K562 (cell line): ENCODE results near the gene CD300A. TPM values are rescaled to one million over a fixed set of nuclear protein-coding genes. Genes with fewer than 3 reads are reported as not detected.

ENCODE experiments used
- BACH1 ChIP-seq: fragments of 200-800 bp; sonication (Bioruptor generic); IDR thresholded peaks from 2 replicates; pipeline ENCODE4 v1.6.1; 2016; ENCODE audit warnings: missing genetic modification characterization, missing compliant biosample characterization
- BHLHE40 ChIP-seq: IDR thresholded peaks from 2 replicates; pipeline ENCODE4 v1.6.1; 2011; ENCODE audit warnings: low read length, improper control_type of control experiment
- HNRNPLL ChIP-seq: fragments of 200-400 bp; formaldehyde crosslinking; IDR thresholded peaks from 2 replicates; pipeline ENCODE4 v1.6.1; 2017; ENCODE audit warnings: low read length, low read depth, mild to moderate bottlenecking; ENCODE audit not compliant: poor library complexity, severe bottlenecking
- ILK ChIP-seq: fragments of 450-650 bp; IDR thresholded peaks from 2 replicates; pipeline ENCODE4 v1.6.1; 2016; ENCODE audit warnings: missing genetic modification characterization, low read depth, mild to moderate bottlenecking, missing compliant biosample characterization, moderate library complexity, borderline replicate concordance
- MED1 ChIP-seq: sonication (generic); formaldehyde crosslinking; IDR thresholded peaks from 2 replicates; pipeline ENCODE4 v1.8.1; 2023; ENCODE audit warnings: missing genetic modification reagents, borderline replicate concordance
- NFIC ChIP-seq: fragments of 450-650 bp; IDR thresholded peaks from 2 replicates; pipeline ENCODE4 v1.6.1; 2017; ENCODE audit warnings: mild to moderate bottlenecking, inconsistent platforms
- NR2F6 ChIP-seq: fragments of 450-650 bp; formaldehyde crosslinking; IDR thresholded peaks from 2 replicates; pipeline ENCODE4 v1.4.0; 2020; ENCODE audit warnings: mild to moderate bottlenecking
- PURB ChIP-seq: sonication (generic); formaldehyde crosslinking; IDR thresholded peaks from 2 replicates; pipeline ENCODE4 v1.9.0; 2021; ENCODE audit warnings: low read depth, mild to moderate bottlenecking, missing genetic modification reagents
- RBM22 ChIP-seq: fragments of 200-400 bp; formaldehyde crosslinking; IDR thresholded peaks from 2 replicates; pipeline ENCODE4 v1.6.1; 2018; ENCODE audit warnings: low read length, low read depth; ENCODE audit not compliant: poor library complexity, severe bottlenecking
- RHOXF2B ChIP-seq: fragments of 250-450 bp; sonication (Bioruptor Pico); conservative IDR thresholded peaks from 2 replicates; pipeline ENCODE4 v1.5.1; 2021
- RNF2 ChIP-seq: sonication (generic); IDR thresholded peaks from 2 replicates; pipeline ENCODE4 v1.6.1; 2016
- SRSF1 ChIP-seq: fragments of 200-400 bp; formaldehyde crosslinking; IDR thresholded peaks from 2 replicates; pipeline ENCODE4 v1.6.1; 2017; ENCODE audit warnings: mild to moderate bottlenecking, low read depth, low read length, moderate library complexity
- TFAP4 ChIP-seq: sonication (generic); formaldehyde crosslinking; IDR thresholded peaks from 2 replicates; pipeline ENCODE4 v1.8.0; 2022; ENCODE audit warnings: missing genetic modification reagents, mild to moderate bottlenecking, moderate library complexity, borderline replicate concordance
- TOE1 ChIP-seq, 2 experiments: fragments of 450-650 bp in 1 of 2; sonication (generic) in 1 of 2; formaldehyde crosslinking in 1 of 2; IDR thresholded peaks; 2 replicates each; pipeline versions ENCODE4 v1.7.1 to v1.8.0; 2016 to 2022; ENCODE audit warnings: borderline replicate concordance in 2 of 2, mild to moderate bottlenecking in 2 of 2, antibody characterized with exemption in 1 of 2, inconsistent platforms in 1 of 2, low read depth in 1 of 2, missing genetic modification reagents in 1 of 2, moderate library complexity in 1 of 2
- U2AF2 ChIP-seq: fragments of 200-400 bp; formaldehyde crosslinking; optimal IDR thresholded peaks from 2 replicates; pipeline ENCODE3; 2017; ENCODE audit warnings: low read depth, mild to moderate bottlenecking, low read length
- VEZF1 ChIP-seq: fragments of 200-800 bp; sonication (Bioruptor generic); IDR thresholded peaks from 2 replicates; pipeline ENCODE4 v1.6.1; 2017; ENCODE audit warnings: missing genetic modification characterization, missing compliant biosample characterization
- ZNF133 ChIP-seq: fragments of 250-450 bp; sonication (Bioruptor Pico); IDR thresholded peaks from 2 replicates; pipeline ENCODE4 v1.4.0; 2020; ENCODE audit warnings: mild to moderate bottlenecking
- ZNF212 ChIP-seq: fragments of 450-650 bp; formaldehyde crosslinking; IDR thresholded peaks from 2 replicates; pipeline ENCODE4 v1.4.0; 2020; ENCODE audit warnings: mild to moderate bottlenecking
- ZNF24 ChIP-seq: fragments of 450-650 bp; IDR thresholded peaks from 2 replicates; pipeline ENCODE4 v1.6.1; 2016
- ZNF445 ChIP-seq: fragments of 250-450 bp; sonication (Bioruptor Pico); IDR thresholded peaks from 2 replicates; pipeline ENCODE4 v1.4.0; 2020; ENCODE audit warnings: low read depth, mild to moderate bottlenecking, moderate library complexity
- ZNF449 ChIP-seq: fragments of 250-450 bp; sonication (Bioruptor Pico); IDR thresholded peaks from 2 replicates; pipeline ENCODE4 v1.8.0; 2022; ENCODE audit warnings: moderate library complexity, mild to moderate bottlenecking, inconsistent platforms
- ZNF740 ChIP-seq, 3 experiments: fragments of 200-800 bp in 1 of 3; sonication (Bioruptor generic) in 1 of 3; sonication (generic) in 1 of 3; formaldehyde crosslinking in 1 of 3; IDR thresholded peaks; 2 replicates each; pipeline versions ENCODE4 v1.6.1 to v1.8.0; 2016 to 2022; ENCODE audit warnings: mild to moderate bottlenecking in 2 of 3, missing compliant biosample characterization in 2 of 3, missing genetic modification characterization in 2 of 3, missing genetic modification reagents in 1 of 3
- ZNF766 ChIP-seq: fragments of 200-800 bp; sonication (Bioruptor generic); conservative IDR thresholded peaks from 2 replicates; pipeline ENCODE4 v1.6.1; 2016; ENCODE audit warnings: missing genetic modification characterization, missing compliant biosample characterization
- polyA plus RNA-seq, 8 experiments: library from polyadenylated mRNA; depleted of rRNA in 4 of 8; stranded (reverse) in 5 of 8; unstranded in 3 of 8; fragments of >200 nt; fragmentation: Nextera tagmentation in 2 of 8; fragmentation: Illumina TruSeq in 1 of 8; extraction: Ambion mirVana in 2 of 8; extraction: Trizol in 1 of 8; gene quantifications; 2 replicates each; pipeline versions ENCODE4 v1.2.1 to v1.2.3, GENCODE V29; 2011 to 2014; ENCODE audit warnings: inconsistent platforms in 1 of 8, missing spikeins in 1 of 8
- total RNA-seq, 7 experiments: library from RNA; depleted of rRNA in 6 of 7; stranded (reverse); fragments of >200 nt in 6 of 7; fragmentation: Illumina TruSeq in 2 of 7; extraction: Trizol in 2 of 7; gene quantifications; 2 replicates each; pipeline versions ENCODE4 v1.2.1 to v1.2.3, GENCODE V29; 2011 to 2021; ENCODE audit warnings: low replicate concordance in 1 of 7

The CD300A gene
- total and polyA plus RNA-seq, 9 of the 15 experiments (the other 6 are each of a cell fraction or from before 2014, with no cell fraction given): 0.21 to 1.7 (median 0.41) TPM; not detected in 1

GRCh38 chr17:74514632-74515334, 48.3 kb downstream of the CD300A start (continued):
- TF ChIP-seq ZNF740 (CRISPR knock-in tag; IDR thresholded peaks at IDR 0.05) (0 out of 2 replicates have a peak, but pooled peaks have one; percentile 27), ZNF740 (tag; IDR thresholded peaks at IDR 0.05) (no peak), RBM22 (no peak), BHLHE40 (peak; percentile 96), BACH1 (tag) (peak; percentile 30; the same call in 1 of the 2 replicates), SRSF1 (no peak), ZNF212 (CRISPR knock-in tag) (no peak), ZNF24 (no peak), HNRNPLL (no peak), TOE1 (IDR thresholded peaks at IDR 0.05; ENCODE audit: borderline replicate concordance) (peak; percentile 98), TOE1 (CRISPR knock-in tag; IDR thresholded peaks at IDR 0.05; ENCODE audit: borderline replicate concordance, low read depth) (peak; percentile 93; the same call in 1 of the 2 replicates), MED1 (CRISPR knock-in tag) (no peak), U2AF2 (no peak), VEZF1 (peak; percentile 41; the same call in 1 of the 2 replicates), TFAP4 (CRISPR knock-in tag) (peak; percentile 59), ILK (tag) (no peak), ZNF445 (CRISPR knock-in tag) (no peak), ZNF133 (CRISPR knock-in tag) (no peak), ZNF766 (CRISPR knock-in tag) (no peak), PURB (CRISPR knock-in tag) (no peak), NFIC (peak; percentile 22; the same call in 1 of the 2 replicates), RNF2 (no peak), ZNF449 (no peak), RHOXF2B (CRISPR knock-in tag) (no peak), NR2F6 (CRISPR knock-in tag) (no peak)
